Frontal cortex (tissue), 4 donors: ENCODE measurements around the gene POMT1. TPM values are rescaled to one million over a fixed set of nuclear protein-coding genes. Genes with fewer than 3 reads are reported as not detected.
"Not testable (repeated sequence)": the region's sequence is repeated elsewhere in the genome, so short reads cannot be mapped to it uniquely, and the experiment has no call there.

Experiments used
- DNase-seq, 2 donors: peaks; one replicate each; pipeline ENCODE4 v3.0.0; 2012; ENCODE audit warnings: low spot score in 2 of 2
- FAIRE-seq: peaks from 2 replicates; lab custom pipeline; 2012; peaks lifted over from hg19 to GRCh38; lab: Jason Lieb, UNC
- total RNA-seq: library from RNA; depleted of rRNA; stranded (reverse); fragments of >200 nt; gene quantifications from one replicate; pipeline ENCODE4 v1.2.3, GENCODE V29; 2014
- donor health status: control.
- donor health status: control.
- donor health status: control.

The POMT1 gene, protein sequence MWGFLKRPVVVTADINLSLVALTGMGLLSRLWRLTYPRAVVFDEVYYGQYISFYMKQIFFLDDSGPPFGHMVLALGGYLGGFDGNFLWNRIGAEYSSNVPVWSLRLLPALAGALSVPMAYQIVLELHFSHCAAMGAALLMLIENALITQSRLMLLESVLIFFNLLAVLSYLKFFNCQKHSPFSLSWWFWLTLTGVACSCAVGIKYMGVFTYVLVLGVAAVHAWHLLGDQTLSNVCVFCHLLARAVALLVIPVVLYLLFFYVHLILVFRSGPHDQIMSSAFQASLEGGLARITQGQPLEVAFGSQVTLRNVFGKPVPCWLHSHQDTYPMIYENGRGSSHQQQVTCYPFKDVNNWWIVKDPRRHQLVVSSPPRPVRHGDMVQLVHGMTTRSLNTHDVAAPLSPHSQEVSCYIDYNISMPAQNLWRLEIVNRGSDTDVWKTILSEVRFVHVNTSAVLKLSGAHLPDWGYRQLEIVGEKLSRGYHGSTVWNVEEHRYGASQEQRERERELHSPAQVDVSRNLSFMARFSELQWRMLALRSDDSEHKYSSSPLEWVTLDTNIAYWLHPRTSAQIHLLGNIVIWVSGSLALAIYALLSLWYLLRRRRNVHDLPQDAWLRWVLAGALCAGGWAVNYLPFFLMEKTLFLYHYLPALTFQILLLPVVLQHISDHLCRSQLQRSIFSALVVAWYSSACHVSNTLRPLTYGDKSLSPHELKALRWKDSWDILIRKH
- 42.4 TPM for total RNA-seq

DNA sequence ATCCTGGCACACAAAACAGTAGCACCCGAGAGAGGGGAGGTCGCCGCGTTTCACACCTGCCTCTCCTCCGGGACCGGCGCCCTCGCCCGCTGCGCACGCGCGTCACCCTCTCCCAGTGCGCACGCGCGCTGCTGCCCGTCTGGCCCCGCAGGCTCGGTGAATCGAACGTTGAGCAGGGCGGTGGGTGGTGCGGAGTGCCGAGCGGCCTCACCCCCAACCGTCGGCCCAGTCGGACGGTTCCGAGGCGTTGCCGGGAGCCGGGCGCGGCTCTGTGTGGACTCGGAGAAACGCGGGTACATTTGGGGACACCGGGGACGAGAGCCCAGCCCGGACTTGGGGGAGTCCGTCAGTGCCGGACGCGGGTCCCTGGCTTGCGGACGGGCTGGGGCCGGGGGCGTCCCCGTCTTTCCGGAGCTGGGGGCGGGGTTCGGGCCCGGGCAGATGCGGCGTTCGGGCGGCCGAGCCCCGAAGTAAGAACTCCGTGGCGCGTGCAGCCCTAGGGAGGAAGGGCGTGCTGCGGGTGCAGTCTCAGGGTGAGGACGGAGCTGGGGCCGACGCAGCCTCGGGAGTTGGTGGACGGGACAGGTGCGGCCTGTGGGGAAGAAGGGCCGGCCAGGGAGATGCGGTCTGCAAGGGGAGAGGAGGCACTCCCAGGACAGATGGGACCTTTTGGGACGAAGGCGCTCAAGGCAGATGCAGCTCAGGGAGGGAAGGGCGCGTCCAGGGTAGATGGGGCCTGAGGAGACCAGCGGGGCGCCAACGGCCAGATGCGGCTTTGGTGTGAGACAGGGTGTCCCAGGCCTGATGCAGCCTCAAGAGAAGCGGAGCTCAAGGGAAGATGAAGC is at the start of gene POMT1:
POMT1 (plus strand) TSS at position 138 of the 845 bp plus-strand sequence. CDS start 1,301 bp downstream, outside the sequence.
- FAIRE-seq, result no peak
- peak; percentile 94 to 95 for DNase-seq

DNA sequence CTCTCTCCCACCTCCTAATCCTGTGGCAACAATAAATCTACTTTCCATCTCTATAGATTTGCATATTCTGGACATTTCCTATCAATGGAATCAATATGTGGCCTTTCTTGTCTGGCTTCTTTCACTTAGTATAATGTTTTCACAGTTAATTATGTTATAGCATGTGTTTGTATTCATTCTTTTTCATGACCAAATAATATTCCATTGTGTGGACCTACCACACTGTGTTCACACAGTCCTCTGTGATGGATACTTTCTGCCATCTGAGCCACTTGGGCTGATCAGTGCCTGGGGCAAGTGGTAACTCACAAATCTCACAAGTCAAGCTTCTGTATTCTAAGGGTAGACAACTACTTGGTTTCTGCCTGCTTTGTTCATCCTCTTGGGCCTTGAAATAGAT is 48.7 kb upstream of the POMT1 start:
- DNase-seq, result no peak
- FAIRE-seq, result no peak

- DNase-seq, FAIRE-seq: not testable (repeated sequence)
Observed at GRCh38 chr9:131455655-131456054, 47.1 kb upstream of the POMT1 start.

- FAIRE-seq (no peak), DNase-seq (no peak)
Observed at GRCh38 chr9:131457746-131458145, 45.0 kb upstream of the POMT1 start.

DNA sequence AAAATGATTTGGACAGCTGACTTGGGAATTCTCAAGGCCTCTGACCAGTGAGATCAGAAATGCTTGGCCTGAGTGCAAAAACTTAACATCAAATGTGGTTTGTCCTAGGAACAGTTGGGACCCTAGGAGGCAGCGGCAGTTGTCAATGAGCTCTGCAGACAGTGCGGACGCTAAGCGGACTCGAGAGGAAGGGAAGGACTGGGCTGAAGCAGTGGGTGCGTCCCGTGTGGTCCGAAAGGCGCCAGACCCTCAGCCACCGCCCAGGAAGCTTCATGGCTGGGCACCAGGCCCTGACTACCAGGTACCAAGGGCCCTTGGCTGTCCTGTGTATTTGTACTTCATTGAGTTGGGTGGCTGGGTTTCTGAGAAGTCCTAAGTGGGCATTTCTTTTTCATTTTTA is 43.7 kb upstream of the POMT1 start:
- no peak for DNase-seq
- FAIRE-seq, result no peak

GRCh38 chr9:131461166-131461565 is 41.6 kb upstream of the POMT1 start:
- no peak for DNase-seq
- no peak for FAIRE-seq

DNA sequence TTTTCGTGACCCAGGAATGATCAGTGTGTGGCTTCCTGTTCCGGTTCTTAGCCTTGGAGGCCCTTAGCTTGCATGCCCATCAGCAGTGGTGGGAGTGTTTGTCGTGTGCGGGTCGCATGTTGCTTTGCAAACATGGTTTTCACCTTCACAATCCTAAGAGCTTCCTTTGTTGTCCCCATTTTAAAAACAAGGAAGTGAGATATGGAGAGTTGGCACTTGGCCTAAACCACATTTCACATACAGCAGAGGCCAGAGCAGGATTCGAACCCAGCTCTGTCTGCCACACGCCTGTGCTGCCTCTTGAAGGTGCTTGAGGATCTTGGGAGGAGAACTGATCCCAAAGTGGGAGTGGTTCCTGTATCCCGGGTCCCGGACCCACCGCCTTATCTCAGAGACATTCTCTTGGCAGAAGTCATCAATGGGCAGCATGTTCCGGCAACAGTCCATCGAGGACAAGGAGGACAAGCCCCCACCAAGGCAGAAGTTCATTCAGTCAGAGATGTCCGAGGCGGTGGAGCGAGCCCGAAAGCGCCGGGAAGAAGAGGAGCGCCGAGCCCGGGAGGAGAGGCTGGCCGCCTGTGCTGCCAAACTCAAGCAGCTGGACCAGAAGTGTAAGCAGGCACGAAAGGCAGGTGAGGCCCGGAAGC is 38.2 kb upstream of the POMT1 start:
- no peak for FAIRE-seq
- no peak for DNase-seq

- FAIRE-seq (no peak), DNase-seq (no peak)
Observed at GRCh38 chr9:131465401-131465800, 37.3 kb upstream of the POMT1 start.

DNA sequence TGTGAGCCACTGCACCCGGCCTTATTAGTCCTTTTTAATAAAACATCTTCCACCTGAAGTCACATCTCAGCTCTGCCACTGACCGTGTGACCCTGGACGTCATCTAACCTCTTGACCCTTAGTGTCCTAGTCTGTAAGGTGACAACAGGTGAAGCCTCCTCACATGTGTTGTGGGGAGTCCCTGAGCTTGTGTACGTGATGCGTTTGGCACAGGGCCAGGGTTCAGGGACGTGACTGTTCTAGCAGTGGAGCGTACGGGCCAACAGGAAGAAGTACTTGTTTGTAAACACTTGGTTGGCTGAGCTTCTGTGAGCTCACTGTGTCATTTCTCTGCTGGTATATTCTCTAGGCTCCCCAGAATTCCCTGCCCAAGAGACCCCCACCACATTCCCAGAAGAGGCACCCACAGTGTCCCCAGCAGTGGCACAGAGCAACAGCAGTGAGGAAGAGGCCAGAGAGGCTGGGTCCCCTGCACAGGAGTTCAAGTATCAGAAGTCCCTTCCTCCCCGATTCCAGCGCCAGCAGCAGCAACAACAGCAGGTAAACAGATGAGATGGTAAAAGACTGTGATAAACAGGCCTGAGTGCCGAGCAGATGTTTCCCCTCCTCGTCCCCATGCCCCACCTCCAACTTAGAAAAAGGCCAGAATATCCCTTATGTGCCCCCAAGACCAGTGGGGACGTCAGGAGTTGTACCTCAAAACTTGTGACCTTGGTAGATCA is 35.3 kb upstream of the POMT1 start:
- no peak for FAIRE-seq
- DNase-seq, result no peak

GRCh38 chr9:131468031-131468430 is 34.7 kb upstream of the POMT1 start:
- no peak for FAIRE-seq
- no peak for DNase-seq

DNA sequence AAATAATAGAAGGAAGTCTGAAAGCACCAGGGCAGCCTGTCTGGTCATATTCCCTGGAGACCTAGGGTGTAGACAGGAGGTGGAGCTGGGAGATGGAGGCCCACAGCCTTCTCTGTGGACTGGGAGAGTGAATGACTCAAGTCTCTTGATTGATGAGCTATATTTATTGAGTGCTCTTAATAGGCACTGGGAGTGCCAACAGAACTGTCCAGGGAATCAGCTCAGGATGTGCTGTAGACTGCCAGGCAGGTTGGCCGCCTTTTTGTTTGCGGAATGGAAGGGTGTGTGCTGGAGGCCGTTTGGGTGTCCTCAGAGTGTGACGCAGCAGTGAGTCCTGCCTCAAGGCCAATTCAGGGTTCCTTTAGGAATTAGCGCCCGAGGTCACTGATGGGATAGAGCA is 33.4 kb upstream of the POMT1 start:
- DNase-seq (no peak), FAIRE-seq (no peak)

- DNase-seq (no peak), FAIRE-seq (no peak)
Observed at GRCh38 chr9:131469951-131470350, 32.8 kb upstream of the POMT1 start.

DNA sequence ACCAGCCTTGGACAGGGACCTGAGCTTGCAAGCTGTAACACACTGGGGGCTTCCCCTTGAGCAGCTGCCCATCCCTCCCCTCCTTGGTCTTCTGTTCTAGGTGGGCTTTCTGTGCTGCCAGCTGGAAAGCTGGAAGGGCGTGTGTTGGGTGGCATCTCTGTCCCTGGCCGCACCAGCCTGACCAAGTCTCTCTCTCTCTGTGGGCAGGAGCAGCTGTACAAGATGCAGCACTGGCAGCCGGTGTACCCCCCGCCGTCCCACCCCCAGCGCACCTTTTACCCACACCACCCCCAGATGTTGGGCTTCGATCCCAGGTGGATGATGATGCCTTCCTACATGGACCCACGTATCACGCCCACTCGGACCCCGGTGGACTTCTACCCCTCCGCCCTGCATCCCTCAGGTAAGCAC is 32.1 kb upstream of the POMT1 start:
- no peak for FAIRE-seq
- no peak for DNase-seq

DNA sequence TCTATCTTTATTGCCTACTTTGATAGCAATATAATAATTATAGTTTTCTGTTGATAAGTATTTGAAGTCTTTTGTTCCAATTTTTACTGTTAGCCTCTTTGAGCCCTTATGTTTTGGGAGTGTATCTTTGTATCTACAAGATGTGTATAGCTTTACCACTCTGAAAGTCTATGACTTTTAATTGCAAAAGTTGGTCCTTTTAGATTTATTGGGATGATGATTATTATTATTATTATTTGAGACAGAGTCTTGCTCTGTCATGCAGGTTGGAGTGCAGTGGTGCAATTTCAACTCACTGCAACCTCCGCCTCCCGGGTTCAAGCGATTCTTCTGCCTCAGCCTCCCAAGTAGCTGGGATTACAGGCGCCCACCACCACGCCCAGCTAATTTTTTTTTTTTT is 30.6 kb upstream of the POMT1 start:
- FAIRE-seq, DNase-seq: not testable (repeated sequence)

DNA sequence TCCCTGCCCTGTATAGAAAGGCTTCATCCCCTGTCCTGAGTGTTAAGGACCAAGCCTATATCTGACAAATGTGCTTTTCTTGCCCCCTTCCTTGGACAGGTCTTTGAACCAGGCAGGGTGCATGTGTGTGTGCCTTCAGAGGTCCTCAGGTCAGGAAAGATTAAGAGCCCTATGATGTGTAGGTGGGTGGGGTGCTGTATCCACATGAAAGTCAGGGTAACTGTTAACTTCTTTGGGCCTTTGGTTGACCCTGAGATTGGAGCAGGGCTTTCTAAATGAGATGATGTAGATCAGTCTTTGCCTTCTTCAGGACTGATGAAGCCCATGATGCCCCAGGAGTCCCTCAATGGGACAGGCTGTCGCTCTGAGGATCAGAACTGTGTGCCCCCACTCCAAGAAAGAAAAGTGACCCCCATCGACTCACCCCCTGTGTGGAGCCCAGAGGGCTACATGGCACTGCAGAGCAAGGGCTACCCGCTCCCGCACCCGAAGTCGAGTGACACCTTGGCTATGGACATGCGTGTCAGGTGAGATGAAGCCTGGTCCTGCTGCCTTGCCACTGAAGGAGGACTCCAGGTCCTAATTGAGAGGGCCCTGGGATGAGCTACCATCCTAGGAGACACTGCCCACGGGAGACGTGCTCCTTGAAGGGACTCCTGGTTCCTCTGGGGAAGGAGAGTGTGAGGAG is 29.4 kb upstream of the POMT1 start:
- no peak for DNase-seq
- FAIRE-seq, result no peak

GRCh38 chr9:131473891-131474290 is 28.8 kb upstream of the POMT1 start:
- DNase-seq (no peak), FAIRE-seq (no peak)

- FAIRE-seq (no peak), DNase-seq (no peak)
Observed at GRCh38 chr9:131474711-131475110, 28.0 kb upstream of the POMT1 start.

DNA sequence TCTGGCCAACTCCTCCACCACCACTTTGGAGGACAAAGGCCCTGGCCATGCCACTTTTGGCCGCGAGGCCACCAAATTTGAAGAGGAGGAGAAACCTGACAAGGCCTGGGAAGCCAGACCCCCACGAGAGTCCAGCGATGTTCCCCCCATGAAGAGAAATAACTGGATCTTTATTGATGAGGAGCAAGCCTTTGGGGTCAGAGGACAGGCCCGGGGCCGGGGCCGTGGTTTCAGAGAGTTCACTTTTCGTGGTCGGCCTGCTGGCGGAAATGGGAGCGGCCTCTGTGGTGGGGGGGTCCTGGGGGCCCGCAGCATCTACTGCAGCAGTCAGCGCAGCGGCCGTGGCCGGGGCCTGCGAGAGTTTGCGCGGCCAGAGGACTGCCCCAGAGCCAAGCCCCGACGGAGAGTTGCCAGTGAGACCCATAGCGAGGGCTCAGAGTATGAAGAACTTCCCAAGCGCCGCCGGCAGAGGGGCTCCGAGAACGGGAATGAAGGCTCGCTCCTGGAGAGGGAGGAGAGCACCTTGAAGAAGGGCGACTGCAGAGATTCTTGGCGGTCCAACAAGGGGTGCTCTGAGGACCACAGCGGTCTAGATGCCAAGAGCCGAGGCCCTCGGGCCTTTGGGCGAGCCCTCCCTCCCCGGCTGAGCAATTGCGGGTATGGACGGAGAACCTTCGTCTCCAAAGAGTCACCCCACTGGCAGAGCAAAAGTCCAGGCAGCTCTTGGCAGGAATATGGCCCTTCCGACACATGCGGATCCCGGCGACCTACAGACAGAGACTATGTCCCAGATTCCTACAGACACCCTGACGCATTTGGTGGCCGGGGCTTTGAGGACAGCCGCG is 27.4 kb upstream of the POMT1 start:
- FAIRE-seq, result no peak
- DNase-seq, result no peak
